ENCODE measurements around the gene ACAT1.
"Not testable (repeated sequence)": the region's sequence is repeated elsewhere in the genome, so short reads cannot be mapped to it uniquely, and the experiment has no call there.

The ACAT1 gene

GRCh38 chr11:108125096-108125495, 3.7 kb downstream of the ACAT1 start:
- no peak for TF ChIP-seq CTCF (IDR thresholded peaks at IDR 0.05; ENCODE audit: low read depth, low read length, missing control alignments)
- H3K4me3 ChIP-seq (replicated peaks; ENCODE audit: low read depth, low read length) = no peak overlapping the region
- DNase-seq (ENCODE audit: extremely low read depth, low read depth) = no peak

GRCh38 chr11:108128772-108129171, 7.4 kb downstream of the ACAT1 start:
- no peak for TF ChIP-seq CTCF (IDR thresholded peaks at IDR 0.05; ENCODE audit: low read depth, low read length, missing control alignments)
- H3K4me3 ChIP-seq (replicated peaks; ENCODE audit: low read depth, low read length) = no peak overlapping the region
- no peak for DNase-seq (ENCODE audit: extremely low read depth, low read depth)

DNA sequence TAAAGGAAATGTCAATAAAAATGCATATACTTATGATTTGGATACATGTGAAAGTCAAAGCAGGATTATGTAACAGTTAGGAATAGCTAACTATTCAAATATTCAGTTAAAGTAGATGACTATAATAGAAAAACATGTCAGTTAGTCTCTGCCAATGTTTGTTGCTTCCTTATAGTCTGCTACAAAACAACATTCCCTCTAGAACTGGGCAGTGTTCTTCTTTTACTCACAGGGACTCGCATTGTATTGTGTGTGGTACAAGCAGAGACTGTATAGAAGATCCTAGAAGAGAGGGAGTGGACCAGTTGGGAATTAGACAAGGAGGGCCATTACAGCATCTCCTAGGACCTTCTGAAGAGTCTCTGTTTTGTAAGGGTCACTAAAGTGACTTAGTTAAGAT, 10.6 kb downstream of the ACAT1 start:
- no peak for DNase-seq (ENCODE audit: extremely low read depth, low read depth)
- TF ChIP-seq CTCF (IDR thresholded peaks at IDR 0.05; ENCODE audit: low read depth, low read length, missing control alignments) = no peak

GRCh38 chr11:108132993-108133538, 11.7 kb downstream of the ACAT1 start:
- H3K4me3 ChIP-seq (replicated peaks; ENCODE audit: low read depth, low read length); DNase-seq (ENCODE audit: extremely low read depth, low read depth): not testable (repeated sequence)

More for the DNA sequence above, 10.6 kb downstream of the ACAT1 start:
- no peak overlapping the region for H3K4me3 ChIP-seq (replicated peaks; ENCODE audit: low read depth, low read length)

- TF ChIP-seq CTCF (IDR thresholded peaks at IDR 0.05; ENCODE audit: low read depth, low read length, missing control alignments) = peak; percentile 13
- peak; percentile 26 for DNase-seq (ENCODE audit: extremely low read depth, low read depth)
- H3K4me3 ChIP-seq (replicated peaks; ENCODE audit: low read depth, low read length) = no peak overlapping the region
Observed at GRCh38 chr11:108135845-108136544, 14.6 kb downstream of the ACAT1 start.

GRCh38 chr11:108137212-108137611, 15.8 kb downstream of the ACAT1 start:
- TF ChIP-seq CTCF (IDR thresholded peaks at IDR 0.05; ENCODE audit: low read depth, low read length, missing control alignments) = no peak
- DNase-seq (ENCODE audit: extremely low read depth, low read depth) = no peak
- H3K4me3 ChIP-seq (replicated peaks; ENCODE audit: low read depth, low read length) = no peak overlapping the region

DNA sequence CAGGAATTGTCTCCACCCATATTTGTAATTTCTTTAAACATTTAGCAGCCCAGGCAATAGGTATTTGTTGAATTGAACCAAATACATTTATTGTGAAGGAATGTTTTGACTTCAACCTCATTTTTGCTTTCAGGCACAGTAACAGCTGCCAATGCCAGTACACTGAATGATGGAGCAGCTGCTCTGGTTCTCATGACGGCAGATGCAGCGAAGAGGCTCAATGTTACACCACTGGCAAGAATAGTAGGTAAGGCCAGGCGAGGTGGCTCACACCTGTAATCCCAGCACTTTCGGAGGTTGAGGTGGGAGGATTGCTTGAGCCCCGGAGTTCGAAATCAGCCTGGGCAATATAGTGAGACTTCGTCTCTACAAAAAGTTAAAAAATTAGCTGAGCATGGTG, 20.9 kb downstream of the ACAT1 start:
- H3K4me3 ChIP-seq (replicated peaks; ENCODE audit: low read depth, low read length) = no peak overlapping the region
- no peak for TF ChIP-seq CTCF (IDR thresholded peaks at IDR 0.05; ENCODE audit: low read depth, low read length, missing control alignments)
- no peak for DNase-seq (ENCODE audit: extremely low read depth, low read depth)

All from HFF-Myc (cell line).